ENCODE measurements around the gene KCNQ2. TPM values are rescaled to one million over a fixed set of nuclear protein-coding genes. Genes with fewer than 3 reads are reported as not detected.

KCNQ2 gene
- polyA plus RNA-seq, 5 donors: 7.9 to 25.2 (median 12.4) TPM

GRCh38 chr20:63404129-63405085, 68.0 kb downstream of the KCNQ2 start:
- DNase-seq: no peak

- no peak for DNase-seq
These were observed 68.9 kb downstream of the KCNQ2 start for GRCh38 chr20:63403403-63404105.

GRCh38 chr20:63402860-63403220, 69.6 kb downstream of the KCNQ2 start:
- no peak for DNase-seq

GRCh38 chr20:63402181-63402859, 70.1 kb downstream of the KCNQ2 start:
- no peak for DNase-seq

GRCh38 chr20:63401384-63402110, 70.9 kb downstream of the KCNQ2 start:
- no peak for DNase-seq

GRCh38 chr20:63400486-63401210, 71.8 kb downstream of the KCNQ2 start:
- DNase-seq: no peak

- DNase-seq: no peak
These were observed 72.7 kb downstream of the KCNQ2 start for GRCh38 chr20:63399596-63400375.

GRCh38 chr20:63398744-63399514, 73.5 kb downstream of the KCNQ2 start:
- DNase-seq: no peak

GRCh38 chr20:63397946-63398450, 74.5 kb downstream of the KCNQ2 start:
- no peak for DNase-seq

- no peak for DNase-seq
These were observed 75.2 kb downstream of the KCNQ2 start for GRCh38 chr20:63397155-63397843.

GRCh38 chr20:63396300-63396699, 76.2 kb downstream of the KCNQ2 start:
- no peak for DNase-seq

GRCh38 chr20:63395723-63396122, 76.7 kb downstream of the KCNQ2 start:
- no peak for DNase-seq

GRCh38 chr20:63394920-63395455, 77.5 kb downstream of the KCNQ2 start:
- DNase-seq: no peak

- peak; percentile 29 to 34 for DNase-seq
These were observed 78.2 kb downstream of the KCNQ2 start for GRCh38 chr20:63394069-63394919.

GRCh38 chr20:63393566-63393965, 78.9 kb downstream of the KCNQ2 start:
- no peak for DNase-seq

GRCh38 chr20:63392465-63393365, 79.7 kb downstream of the KCNQ2 start:
- no peak for DNase-seq

Measured in right lung (tissue), 5 donors.